Measurements from ENCODE around the gene BICRA.

DNA sequence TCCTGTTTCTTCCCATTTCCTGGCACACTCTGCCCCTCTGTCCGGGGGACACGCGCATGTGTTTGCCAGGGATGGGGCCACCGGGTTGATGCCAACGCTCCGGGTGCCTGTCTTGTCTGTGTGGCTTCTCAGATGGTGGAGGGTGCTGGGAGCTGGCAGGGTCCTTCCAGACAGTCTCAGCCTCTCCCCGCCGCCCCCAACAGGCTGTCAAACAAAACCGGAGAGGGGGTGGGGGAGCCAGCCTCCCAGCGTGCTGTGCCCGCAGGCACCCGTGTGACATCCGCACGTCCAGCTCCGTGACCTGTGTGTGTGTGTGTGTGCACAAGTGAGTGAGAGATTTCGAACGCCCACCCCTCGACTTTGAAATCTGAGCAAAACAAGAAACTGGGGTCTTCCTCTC is 93.7 kb downstream of the BICRA start:
- TF ChIP-seq, protein P1, sequence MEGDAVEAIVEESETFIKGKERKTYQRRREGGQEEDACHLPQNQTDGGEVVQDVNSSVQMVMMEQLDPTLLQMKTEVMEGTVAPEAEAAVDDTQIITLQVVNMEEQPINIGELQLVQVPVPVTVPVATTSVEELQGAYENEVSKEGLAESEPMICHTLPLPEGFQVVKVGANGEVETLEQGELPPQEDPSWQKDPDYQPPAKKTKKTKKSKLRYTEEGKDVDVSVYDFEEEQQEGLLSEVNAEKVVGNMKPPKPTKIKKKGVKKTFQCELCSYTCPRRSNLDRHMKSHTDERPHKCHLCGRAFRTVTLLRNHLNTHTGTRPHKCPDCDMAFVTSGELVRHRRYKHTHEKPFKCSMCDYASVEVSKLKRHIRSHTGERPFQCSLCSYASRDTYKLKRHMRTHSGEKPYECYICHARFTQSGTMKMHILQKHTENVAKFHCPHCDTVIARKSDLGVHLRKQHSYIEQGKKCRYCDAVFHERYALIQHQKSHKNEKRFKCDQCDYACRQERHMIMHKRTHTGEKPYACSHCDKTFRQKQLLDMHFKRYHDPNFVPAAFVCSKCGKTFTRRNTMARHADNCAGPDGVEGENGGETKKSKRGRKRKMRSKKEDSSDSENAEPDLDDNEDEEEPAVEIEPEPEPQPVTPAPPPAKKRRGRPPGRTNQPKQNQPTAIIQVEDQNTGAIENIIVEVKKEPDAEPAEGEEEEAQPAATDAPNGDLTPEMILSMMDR (conservative IDR thresholded peaks at IDR 0.05; ENCODE audit: low read depth, low read length): no peak
- no peak for TF ChIP-seq POLR2A (IDR thresholded peaks at IDR 0.05; ENCODE audit: low read depth, low read length)
- TF ChIP-seq MXI1 (IDR thresholded peaks at IDR 0.05; ENCODE audit: borderline replicate concordance, low read depth, low read length): no peak
- TF ChIP-seq SMC3 (IDR thresholded peaks at IDR 0.05; ENCODE audit: low read depth, low read length): no peak
- no peak for TF ChIP-seq RFX5 (IDR thresholded peaks at IDR 0.05; ENCODE audit: low read depth, low read length)
- TF ChIP-seq CEBPB (IDR thresholded peaks at IDR 0.05; ENCODE audit: low read depth, low read length): no peak
- no peak for TF ChIP-seq RAD21 (IDR thresholded peaks at IDR 0.05; ENCODE audit: low read length)
